Activated CD4-positive, alpha-beta T cell treated with anti-CD3 and anti-CD28 coated beads, Interleukin-2, Interleukin-6, amounts not matched to agents 100 ng/mL and 50 ng/mL, durations not matched to agents 16 hours and 8 hours (primary cell): ENCODE data around the gene MIDN.
A peak's percentile ranks its signal among the peaks of the same experiment; 100 is the strongest.

ENCODE experiments used
- DNase-seq: peaks from one replicate; pipeline ENCODE4 v3.0.0-alpha.2; 2020

MIDN gene

DNA sequence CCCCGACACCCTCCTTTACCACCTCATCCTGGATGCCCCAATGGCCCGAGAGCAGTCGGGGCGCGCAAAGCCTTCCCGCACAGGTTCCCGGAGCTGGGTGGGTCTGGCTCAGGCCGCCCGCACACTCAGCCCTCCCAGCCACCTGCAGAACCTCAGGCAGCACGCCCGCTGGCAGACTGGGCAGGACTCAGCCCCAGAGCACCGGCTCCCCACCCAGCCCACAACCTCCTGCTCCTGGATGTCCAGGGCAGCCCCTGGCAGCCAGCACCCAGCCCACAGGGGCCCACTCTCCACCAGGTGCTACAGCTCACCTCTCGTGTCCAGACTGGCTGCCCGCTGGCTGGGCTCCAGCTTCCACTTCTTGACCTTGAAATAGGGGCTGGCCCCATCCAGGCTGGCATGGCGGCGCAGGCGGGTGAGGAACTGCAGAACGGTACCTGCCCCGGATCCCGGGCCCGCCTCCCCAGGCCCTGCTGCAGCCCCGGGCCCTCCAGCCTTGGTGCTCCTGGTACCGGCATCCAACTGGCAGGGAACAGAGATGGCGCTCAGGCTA, 15.2 kb upstream of the MIDN start:
- DNase-seq: no peak

DNA sequence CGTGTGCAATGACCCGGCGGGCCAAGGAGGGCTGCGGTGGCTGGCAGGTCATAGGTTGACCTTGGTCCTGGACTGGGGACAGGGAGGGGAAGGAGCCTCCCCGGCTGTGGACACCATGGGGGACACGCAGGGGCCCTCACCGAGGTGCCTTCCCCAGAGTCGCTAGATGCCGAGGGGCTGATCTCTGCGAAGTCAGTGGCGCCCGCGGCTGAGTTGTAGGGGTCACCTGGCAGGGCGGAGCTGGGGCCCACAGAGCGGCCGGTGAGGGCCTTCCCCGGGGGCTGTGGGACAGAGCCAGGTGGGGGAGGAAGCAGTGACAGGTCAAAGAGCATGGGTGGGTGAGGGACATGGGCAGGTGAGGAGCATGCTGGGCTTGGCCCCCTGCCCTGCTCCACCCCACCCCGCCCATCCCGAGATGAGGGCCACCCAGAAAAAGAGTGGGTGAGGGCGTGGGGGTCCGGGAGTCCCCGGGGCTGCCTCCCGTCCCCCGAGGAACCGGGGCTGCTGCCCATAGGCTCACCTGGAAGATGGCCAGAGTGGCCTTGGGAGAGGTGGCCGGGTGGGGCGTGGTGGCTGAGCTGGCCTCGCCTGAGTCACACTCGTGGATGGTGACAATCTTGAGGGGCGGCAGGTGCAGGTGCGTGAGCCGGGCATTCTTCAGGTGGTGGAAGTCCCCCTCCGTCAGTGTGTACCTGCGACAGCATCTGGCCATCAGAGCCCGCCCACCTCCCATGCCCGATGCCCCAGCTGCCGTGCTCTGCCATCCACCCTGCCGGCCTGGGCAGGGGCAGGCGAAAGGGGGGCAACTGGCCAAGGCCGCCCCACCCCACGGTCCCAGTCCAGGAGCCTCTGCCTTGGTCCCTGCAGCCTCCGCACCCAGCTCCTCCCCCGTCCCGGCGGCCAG, 14.1 kb upstream of the MIDN start:
- DNase-seq: no peak

GRCh38 chr19:1234955-1235380, 13.4 kb upstream of the MIDN start:
- DNase-seq: no peak

GRCh38 chr19:1235625-1236538, 12.5 kb upstream of the MIDN start:
- DNase-seq: no peak

DNA sequence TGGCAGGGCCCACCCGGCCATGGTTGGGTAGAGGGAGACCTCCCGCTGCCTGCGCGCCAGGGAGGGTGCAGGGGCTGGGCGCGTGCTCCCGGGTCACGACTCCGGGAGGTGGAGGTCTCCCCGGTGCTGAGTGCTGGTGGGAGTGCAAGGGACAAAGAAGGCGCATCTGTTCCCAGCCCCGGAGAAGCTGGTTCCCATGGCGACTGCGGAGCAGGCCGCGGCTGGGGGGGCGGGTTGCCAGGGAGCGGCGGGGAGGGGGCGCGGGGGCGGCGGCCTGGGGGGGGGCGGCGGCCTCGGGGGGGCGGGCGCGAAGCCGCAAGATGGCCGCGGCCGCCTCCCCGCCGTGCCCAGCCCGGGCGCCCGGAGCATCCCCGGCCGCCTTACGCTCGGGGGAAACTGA, 11.8 kb upstream of the MIDN start:
- no peak for DNase-seq

- no peak for DNase-seq
These were observed 11.2 kb upstream of the MIDN start for GRCh38 chr19:1237027-1237659.

DNA sequence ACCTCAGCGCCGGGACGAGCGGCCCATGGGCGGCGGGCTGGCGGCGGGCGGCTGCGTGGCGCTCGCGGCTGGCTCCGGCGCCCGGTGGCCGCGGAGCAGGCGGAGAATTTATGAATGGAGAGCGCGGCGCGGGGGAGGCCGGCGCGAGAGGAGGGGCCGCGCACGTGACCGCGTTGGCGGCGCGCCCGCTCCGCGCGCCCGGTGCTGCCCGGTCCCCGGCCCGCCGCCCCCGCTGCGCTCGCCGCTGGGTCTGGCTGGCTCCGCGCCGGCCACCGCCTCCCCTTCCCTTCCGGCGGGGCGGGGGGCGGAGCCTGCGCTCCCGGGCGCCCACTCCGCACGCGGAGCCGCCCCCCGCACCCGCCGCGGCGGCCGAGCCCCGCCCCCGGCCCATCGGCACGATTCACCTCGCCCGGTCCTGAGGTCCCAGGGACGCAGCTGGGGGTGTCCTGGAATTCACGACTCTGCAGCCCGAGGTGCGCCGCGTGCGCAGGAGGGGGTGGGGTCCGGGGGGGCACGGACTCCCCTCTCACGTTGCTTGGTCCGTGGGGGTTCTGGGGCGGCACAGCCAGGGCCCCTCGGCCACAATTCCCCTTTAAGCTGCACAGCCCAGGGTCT, 10.5 kb upstream of the MIDN start, which contains the start of gene CBARP:
TSS of gene CBARP (minus strand) at position 252 of the 615 bp plus-strand sequence. CDS start 1,905 bp downstream, outside the sequence.
- DNase-seq: no peak

DNA sequence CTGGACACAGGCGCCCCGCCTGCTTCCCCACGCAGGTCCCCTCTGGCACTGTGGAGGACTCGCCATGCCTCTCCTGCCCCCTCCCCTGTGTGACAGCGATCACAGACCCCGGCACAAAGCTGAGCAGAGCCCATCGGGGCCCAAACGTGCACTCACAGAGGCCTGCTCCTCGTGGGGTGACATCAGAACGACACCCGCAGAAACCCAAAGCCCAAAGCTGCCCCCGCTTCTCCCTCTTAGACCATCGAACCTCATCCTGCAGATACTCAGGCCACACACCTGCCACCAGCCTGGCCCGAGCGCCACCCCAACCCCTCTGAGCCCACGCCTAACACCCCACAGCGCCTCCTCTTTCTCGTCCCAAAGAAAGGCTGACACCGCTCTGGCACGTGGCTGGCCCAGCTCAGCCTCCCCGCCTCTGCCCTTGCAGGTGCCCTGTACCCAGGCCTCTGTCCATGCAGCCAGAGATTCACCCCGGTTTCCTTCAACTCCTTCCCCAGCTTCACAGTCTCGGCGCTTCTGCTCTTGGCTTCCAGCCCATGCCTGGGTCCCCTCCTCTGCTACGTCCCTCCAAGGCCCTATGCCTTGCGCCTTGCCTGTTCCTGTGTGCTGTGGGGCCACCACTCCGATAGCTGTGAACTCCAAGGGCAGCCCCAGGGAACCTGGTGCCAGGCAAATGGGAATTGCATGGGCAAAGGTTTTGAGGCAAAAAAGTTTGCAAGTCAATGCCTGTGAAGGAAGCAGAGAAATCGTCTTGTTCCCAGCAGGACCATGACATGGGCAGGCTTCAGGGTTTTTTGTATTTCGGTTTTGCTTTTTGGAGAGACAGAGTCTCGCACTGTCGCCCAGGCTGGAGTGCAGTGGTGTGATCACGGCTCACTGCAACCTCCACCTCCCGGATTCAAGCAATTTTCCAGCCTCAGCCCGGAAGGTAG, 9.7 kb upstream of the MIDN start:
- DNase-seq: no peak

DNA sequence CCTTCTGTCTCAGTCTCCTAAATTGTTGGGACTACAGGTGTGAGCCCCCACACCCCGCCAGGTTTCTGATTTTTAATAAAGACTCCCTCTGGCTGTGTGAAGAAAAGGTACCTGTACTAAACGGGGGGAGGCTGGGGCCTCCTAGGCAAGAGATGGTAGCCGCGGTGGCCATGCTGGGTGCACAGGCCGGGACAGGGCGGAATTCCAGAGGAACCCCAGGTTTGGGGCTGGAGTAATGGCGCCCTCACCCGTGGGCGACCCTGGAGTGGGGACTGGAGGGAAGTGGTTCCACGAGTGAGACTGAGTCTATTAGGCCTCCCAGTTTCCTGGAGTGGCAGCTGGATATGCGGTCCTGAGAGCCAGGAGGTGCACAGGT, 9.0 kb upstream of the MIDN start:
- no peak for DNase-seq

- peak; percentile 95 for DNase-seq
These were observed 8.3 kb upstream of the MIDN start for GRCh38 chr19:1239796-1240737.

GRCh38 chr19:1240925-1241324, 7.5 kb upstream of the MIDN start:
- DNase-seq: no peak

GRCh38 chr19:1241417-1242095, 6.8 kb upstream of the MIDN start, which contains the start of gene ATP5F1D:
ATP5F1D (plus strand) TSS chr19:1241751; CDS start chr19:1241851, 100 bp downstream.
- peak; percentile 96 for DNase-seq

DNA sequence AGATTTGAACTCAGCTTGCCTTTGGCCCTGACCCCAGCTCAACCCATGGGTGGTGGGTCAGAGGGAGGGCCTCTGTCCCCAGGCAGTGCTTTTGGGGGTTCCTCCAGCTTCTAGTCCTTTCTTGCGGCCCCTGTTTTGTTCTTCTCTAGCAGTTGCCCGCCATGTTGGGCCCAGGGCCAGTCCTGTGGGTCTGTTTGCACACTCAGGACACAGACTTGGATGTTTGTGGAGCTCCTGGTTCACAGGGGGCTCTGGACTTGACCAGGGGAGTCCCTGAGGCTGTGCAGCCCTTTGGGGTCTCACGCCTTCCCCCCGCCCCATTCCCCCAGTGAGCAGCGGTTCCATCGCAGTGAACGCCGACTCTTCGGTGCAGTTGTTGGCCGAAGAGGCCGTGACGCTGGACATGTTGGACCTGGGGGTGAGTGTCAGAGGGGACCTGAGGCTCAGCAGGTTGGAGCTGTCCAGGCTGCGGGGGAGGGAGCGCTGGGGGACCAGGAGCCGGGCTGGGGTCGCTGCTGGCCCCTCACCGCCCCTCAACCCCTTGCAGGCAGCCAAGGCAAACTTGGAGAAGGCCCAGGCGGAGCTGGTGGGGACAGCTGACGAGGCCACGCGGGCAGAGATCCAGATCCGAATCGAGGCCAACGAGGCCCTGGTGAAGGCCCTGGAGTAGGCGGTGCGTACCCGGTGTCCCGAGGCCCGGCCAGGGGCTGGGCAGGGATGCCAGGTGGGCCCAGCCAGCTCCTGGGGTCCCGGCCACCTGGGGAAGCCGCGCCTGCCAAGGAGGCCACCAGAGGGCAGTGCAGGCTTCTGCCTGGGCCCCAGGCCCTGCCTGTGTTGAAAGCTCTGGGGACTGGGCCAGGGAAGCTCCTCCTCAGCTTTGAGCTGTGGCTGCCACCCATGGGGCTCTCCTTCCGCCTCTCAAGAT, 4.4 kb upstream of the MIDN start:
- DNase-seq: peak; percentile 88

- DNase-seq: no peak
These were observed 3.5 kb upstream of the MIDN start for GRCh38 chr19:1244693-1245451.

GRCh38 chr19:1245494-1246264, 2.7 kb upstream of the MIDN start:
- no peak for DNase-seq
